Neural progenitor cell (in vitro differentiated cells): ENCODE data around the gene CREB5. TPM values are rescaled to one million over a fixed set of nuclear protein-coding genes. Genes with fewer than 3 reads are reported as not detected.

Experiments used
- DNase-seq: peaks from one replicate; pipeline ENCODE4 v3.0.0-alpha.2; 2016; ENCODE audit warnings: low spot score
- H2AFZ ChIP-seq: fragments of 200-600 bp; sonication (generic); replicated peaks from 2 replicates; pipeline ENCODE4 v1.6.1; 2016; ENCODE audit warnings: antibody characterized with exemption
- H3F3A ChIP-seq: fragments of 200-600 bp; sonication (generic); 2 replicates; pipeline ENCODE4 v1.6.1; 2016; ENCODE audit warnings: antibody characterized with exemption, low read depth
- H3K27ac ChIP-seq: fragments of 200-600 bp; sonication (generic); 2 replicates; pipeline ENCODE4 v1.5.1; 2016; ENCODE audit warnings: mild to moderate bottlenecking
- H3K27me3 ChIP-seq: fragments of 200-600 bp; sonication (generic); 2 replicates; pipeline ENCODE4 v1.6.1; 2016; ENCODE audit warnings: mild to moderate bottlenecking, moderate library complexity
- H3K36me3 ChIP-seq: fragments of 200-600 bp; sonication (generic); 2 replicates; pipeline ENCODE4 v1.5.1; 2016
- H3K4me1 ChIP-seq: fragments of 200-600 bp; sonication (generic); 2 replicates; pipeline ENCODE4 v1.6.1; 2016; ENCODE audit warnings: mixed run types
- H3K4me2 ChIP-seq: fragments of 200-600 bp; sonication (generic); 2 replicates; pipeline ENCODE4 v1.6.1; 2016
- H3K4me3 ChIP-seq: fragments of 200-600 bp; sonication (generic); 2 replicates; pipeline ENCODE4 v1.5.1; 2016
- H3K79me2 ChIP-seq: fragments of 200-600 bp; sonication (generic); 2 replicates; pipeline ENCODE4 v1.6.1; 2016; ENCODE audit warnings: low read depth
- H3K9ac ChIP-seq: fragments of 200-600 bp; sonication (generic); 2 replicates; pipeline ENCODE4 v1.6.1; 2016
- H3K9me3 ChIP-seq: fragments of 200-600 bp; sonication (generic); 2 replicates; pipeline ENCODE4 v1.5.1; 2016; ENCODE audit warnings: low read depth
- H4K20me1 ChIP-seq: fragments of 200-600 bp; sonication (generic); 2 replicates; pipeline ENCODE4 v1.6.1; 2016; ENCODE audit warnings: low read depth
- H3K27ac Mint-ChIP-seq: 3 replicates; pipeline ENCODE4 v1.8.0; 2021; ENCODE audit warnings: mixed read lengths
- H3K27me3 Mint-ChIP-seq: 2 replicates; pipeline ENCODE4 v1.8.0; 2022; ENCODE audit warnings: low read depth, mild to moderate bottlenecking, inconsistent platforms, moderate library complexity, mixed read lengths; ENCODE audit not compliant: insufficient read depth
- H3K36me3 Mint-ChIP-seq: 3 replicates; pipeline ENCODE4 v1.8.0; 2021; ENCODE audit warnings: mixed read lengths
- H3K4me1 Mint-ChIP-seq: 3 replicates; pipeline ENCODE4 v1.8.0; 2021; ENCODE audit warnings: mixed read lengths
- H3K4me3 Mint-ChIP-seq: 3 replicates; pipeline ENCODE4 v1.8.0; 2021; ENCODE audit warnings: mild to moderate bottlenecking, moderate library complexity, mixed read lengths
- H3K9me3 Mint-ChIP-seq: 3 replicates; pipeline ENCODE4 v1.8.0; 2020; ENCODE audit warnings: mixed read lengths
- CTCF ChIP-seq: fragments of 200-600 bp; sonication (generic); IDR thresholded peaks from 2 replicates; pipeline ENCODE4 v1.5.1; 2017; ENCODE audit warnings: antibody characterized with exemption, mild to moderate bottlenecking
- EZH2 ChIP-seq: fragments of 200-600 bp; sonication (generic); IDR thresholded peaks from 2 replicates; pipeline ENCODE4 v1.6.1; 2017; ENCODE audit warnings: antibody characterized with exemption, mild to moderate bottlenecking, moderate library complexity
- EZH2phosphoT487 ChIP-seq: fragments of 200-600 bp; sonication (generic); IDR thresholded peaks from 2 replicates; pipeline ENCODE4 v1.6.1; 2017; ENCODE audit warnings: antibody characterized with exemption
- total RNA-seq: library from RNA; depleted of rRNA; stranded (reverse); fragments of >200 nt; gene quantifications from 2 replicates; pipeline ENCODE4 v1.2.3, GENCODE V29; 2015; ENCODE audit warnings: low replicate concordance

The CREB5 gene
- total RNA-seq, 1 donor from 2014 or later: 1.2 TPM

DNA sequence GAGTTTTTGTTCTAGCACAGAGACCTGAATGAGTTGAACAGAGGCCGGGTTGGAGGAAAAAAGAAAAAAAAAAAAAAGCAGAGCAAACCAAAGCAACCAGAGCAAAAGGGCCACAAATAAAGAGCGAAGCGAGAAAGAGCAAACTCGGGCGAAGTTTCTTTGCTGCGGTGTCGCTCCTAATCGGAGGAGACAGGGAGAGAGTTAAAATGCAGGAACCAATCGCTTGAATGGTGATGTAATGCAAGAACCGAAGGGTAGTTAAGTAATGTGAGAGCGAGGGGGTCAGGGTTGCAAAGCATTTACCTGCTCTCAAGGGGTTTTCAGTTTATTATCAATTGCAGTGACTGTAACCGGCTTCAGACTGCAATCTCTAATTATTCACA is 274.1 kb downstream of the CREB5 start:
- Mint-ChIP-seq H3K4me3 (no peak overlapping the region), H3K27me3 (peaks cover 4% of the 10 kb centered on the region), H3K36me3 (no peaks in the 10 kb centered on the region), H3K27ac (no peak overlapping the region), H3K4me1 (peaks cover 13% of the 10 kb centered on the region), H3K9me3 (no peaks in the 10 kb centered on the region)
- Histone ChIP-seq H3K9ac (no peak overlapping the region), H3K36me3 (no peaks in the 10 kb centered on the region), H3K9me3 (no peaks in the 10 kb centered on the region), H3K4me1 (peaks cover 34% of the 10 kb centered on the region), H3K27ac (peak overlapping the region; percentile 94), H4K20me1 (no peaks in the 10 kb centered on the region), H3K79me2 (no peaks in the 10 kb centered on the region), H3K4me2 (peak overlapping the region; percentile 79), H3K27me3 (no peaks in the 10 kb centered on the region), H2AFZ (peak overlapping the region; percentile 74), H3K4me3 (peak overlapping the region; percentile 47), H3F3A (peaks cover 26% of the 10 kb centered on the region)
- TF ChIP-seq EZH2phosphoT487 (no peak), CTCF (no peak), EZH2 (no peak)
- peak; percentile 80 for DNase-seq

GRCh38 chr7:28687537-28687936 is 275.2 kb downstream of the CREB5 start:
- Histone ChIP-seq H3K36me3 (no peaks in the 10 kb centered on the region), H3K79me2 (no peaks in the 10 kb centered on the region), H3F3A (peaks cover 26% of the 10 kb centered on the region), H3K4me3 (no peak overlapping the region), H3K27me3 (no peaks in the 10 kb centered on the region), H3K27ac (no peak overlapping the region), H3K9me3 (no peaks in the 10 kb centered on the region), H3K4me1 (peaks cover 34% of the 10 kb centered on the region), H4K20me1 (no peaks in the 10 kb centered on the region), H3K9ac (no peak overlapping the region), H2AFZ (no peak overlapping the region), H3K4me2 (peak overlapping the region; percentile 79)
- Mint-ChIP-seq H3K36me3 (no peaks in the 10 kb centered on the region), H3K4me3 (no peak overlapping the region), H3K27me3 (peaks cover 6% of the 10 kb centered on the region), H3K9me3 (no peaks in the 10 kb centered on the region), H3K4me1 (peaks cover 11% of the 10 kb centered on the region), H3K27ac (no peak overlapping the region)
- TF ChIP-seq EZH2: no peak
- no peak for TF ChIP-seq EZH2phosphoT487
- no peak for TF ChIP-seq CTCF
- DNase-seq: no peak

DNA sequence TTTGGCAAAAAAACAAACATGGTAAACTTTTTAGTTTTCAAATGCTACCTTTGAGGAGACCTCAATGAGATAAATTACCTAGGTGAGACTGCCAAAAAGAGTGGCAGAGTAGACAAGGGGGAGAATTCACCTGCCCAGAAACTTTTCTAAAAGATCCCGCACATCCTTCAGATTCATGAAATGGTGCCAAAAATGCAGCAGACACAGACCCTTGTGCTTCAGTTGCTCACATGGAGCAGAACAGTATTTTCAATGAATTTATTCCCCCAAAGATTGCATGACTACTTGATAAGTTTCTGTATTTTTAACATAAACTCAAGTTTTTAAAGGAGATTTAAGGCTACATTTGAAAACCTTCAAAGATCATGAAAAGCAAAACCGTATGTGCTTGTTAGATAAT is 275.9 kb downstream of the CREB5 start:
- DNase-seq: no peak
- Histone ChIP-seq H3K4me3 (no peak overlapping the region), H3K36me3 (no peaks in the 10 kb centered on the region), H3K4me2 (no peak overlapping the region), H2AFZ (no peak overlapping the region), H3K4me1 (peaks cover 34% of the 10 kb centered on the region), H3K27ac (no peak overlapping the region), H3K9ac (no peak overlapping the region), H3K79me2 (no peaks in the 10 kb centered on the region), H3F3A (peaks cover 26% of the 10 kb centered on the region), H4K20me1 (no peaks in the 10 kb centered on the region), H3K9me3 (no peaks in the 10 kb centered on the region), H3K27me3 (no peaks in the 10 kb centered on the region)
- H3K27ac Mint-ChIP-seq: no peak overlapping the region
- peaks cover 5% of the 10 kb centered on the region for H3K4me1 Mint-ChIP-seq
- no peak for TF ChIP-seq EZH2phosphoT487
- no peak for TF ChIP-seq EZH2
- TF ChIP-seq CTCF: no peak
- H3K4me3 Mint-ChIP-seq: no peak overlapping the region
- H3K9me3 Mint-ChIP-seq: no peaks in the 10 kb centered on the region
- peaks cover 4% of the 10 kb centered on the region for H3K27me3 Mint-ChIP-seq
- no peaks in the 10 kb centered on the region for H3K36me3 Mint-ChIP-seq
